H1 (cell line): ENCODE data around the gene LIMK2. TPM values are rescaled to one million over a fixed set of nuclear protein-coding genes. Genes with fewer than 3 reads are reported as not detected.

Source experiments
- CTCF ChIA-PET: fragments of 300-600 bp; sonication (Branson Sonifier 250); formaldehyde crosslinking; loops from one replicate; lab custom pipeline; 2021; ENCODE audit not compliant: partially characterized antibody; lab: Charles Lee
- POLR2A ChIA-PET: fragments of 300-600 bp; sonication (Branson Sonifier 250); formaldehyde crosslinking; loops from one replicate; lab custom pipeline; 2021; ENCODE audit warnings: inconsistent platforms; ENCODE audit not compliant: partially characterized antibody; lab: Charles Lee
- DNase-seq, 2 experiments: peaks; one replicate each; pipeline versions ENCODE4 v3.0.0 to v3.0.0-alpha.2; 2010 to 2022; ENCODE audit warnings: low spot score in 2 of 2, low read depth in 1 of 2, mixed read lengths in 1 of 2
- FAIRE-seq: peaks from 2 replicates; lab custom pipeline; 2011; peaks lifted over from hg19 to GRCh38; lab: Jason Lieb, UNC
- H2AFZ ChIP-seq: 2 replicates; pipeline ENCODE4 v1.8.1; 2012; ENCODE audit warnings: low read length, inconsistent platforms
- H2AK5ac ChIP-seq: 2 replicates; pipeline ENCODE4 v1.6.1; 2013; ENCODE audit warnings: low read depth, low read length
- H2BK120ac ChIP-seq: replicated peaks from 2 replicates; pipeline ENCODE3; 2013; ENCODE audit warnings: low read depth, low read length, inconsistent platforms
- H2BK12ac ChIP-seq: 2 replicates; pipeline ENCODE4 v1.6.1; 2013; ENCODE audit warnings: low read depth, low read length
- H2BK15ac ChIP-seq: 2 replicates; pipeline ENCODE4 v1.6.1; 2013; ENCODE audit warnings: low read length
- H2BK20ac ChIP-seq: 2 replicates; pipeline ENCODE4 v1.6.1; 2013; ENCODE audit warnings: low read length
- H2BK5ac ChIP-seq: 2 replicates; pipeline ENCODE4 v1.6.1; 2013; ENCODE audit warnings: low read depth, low read length
- H3K14ac ChIP-seq: 2 replicates; pipeline ENCODE4 v1.6.1; 2013; ENCODE audit warnings: inconsistent platforms; ENCODE audit not compliant: insufficient read length
- H3K18ac ChIP-seq: 2 replicates; pipeline ENCODE4 v1.6.1; 2013; ENCODE audit warnings: low read length; ENCODE audit errors: extremely low read depth
- H3K23ac ChIP-seq: 2 replicates; pipeline ENCODE4 v1.6.1; 2013; ENCODE audit warnings: inconsistent platforms; ENCODE audit not compliant: insufficient read length
- H3K23me2 ChIP-seq: 2 replicates; pipeline ENCODE4 v1.6.1; 2013; ENCODE audit warnings: low read depth, low read length
- H3K27ac ChIP-seq: 2 replicates; pipeline ENCODE4 v1.6.1; 2011; ENCODE audit warnings: low read depth, low read length, inconsistent platforms
- H3K27me3 ChIP-seq, 4 experiments: replicated peaks in 1 of 4; 1 replicate in 1 of 4; 2 replicates in 3 of 4; pipeline versions ENCODE4 v1.6.1 to v1.8.1; 2011 to 2013; ENCODE audit warnings: low read length in 3 of 4, mild to moderate bottlenecking in 3 of 4, inconsistent platforms in 2 of 4, mixed read lengths in 2 of 4, moderate library complexity in 1 of 4; ENCODE audit not compliant: control insufficient read depth in 3 of 4, insufficient read depth in 3 of 4; ENCODE audit errors: extremely low read depth in 1 of 4
- H3K36me3 ChIP-seq, 4 experiments: 2 replicates each; pipeline versions ENCODE4 v1.6.1 to v1.8.1; 2011 to 2013; ENCODE audit warnings: mild to moderate bottlenecking in 4 of 4, low read length in 3 of 4, moderate library complexity in 2 of 4, control low read depth in 1 of 4, inconsistent platforms in 1 of 4; ENCODE audit not compliant: insufficient read depth in 4 of 4, control insufficient read depth in 2 of 4
- H3K4ac ChIP-seq: replicated peaks from 2 replicates; pipeline ENCODE3; 2013; ENCODE audit warnings: low read length, low read depth, mixed read lengths, inconsistent platforms; ENCODE audit not compliant: insufficient read length
- H3K4me1 ChIP-seq, 4 experiments: replicated peaks in 1 of 4; 1 replicate in 1 of 4; 2 replicates in 3 of 4; pipeline versions ENCODE4 v1.6.1 to v1.8.1; 2011 to 2013; ENCODE audit warnings: low read length in 3 of 4, inconsistent platforms in 2 of 4, mixed read lengths in 1 of 4; ENCODE audit not compliant: insufficient read depth in 4 of 4, control insufficient read depth in 3 of 4
- H3K4me2 ChIP-seq, 2 experiments: 2 replicates each; pipeline versions ENCODE4 v1.6.1 to v1.8.1; 2011 to 2013; ENCODE audit warnings: low read depth in 2 of 2, low read length in 2 of 2, control low read depth in 1 of 2, inconsistent platforms in 1 of 2, mild to moderate bottlenecking in 1 of 2; ENCODE audit not compliant: insufficient read depth in 1 of 2
- H3K4me3 ChIP-seq, 4 experiments: fragments of 200-600, 300-600 bp in 1 of 4; sonication (generic), shearing (Covaris generic), sonication (Bioruptor Twin) in 1 of 4; 2 replicates each; pipeline versions ENCODE4 v1.5.1 to v1.8.1; 2011 to 2016; ENCODE audit warnings: low read length in 4 of 4, low read depth in 3 of 4, control low read depth in 2 of 4, inconsistent platforms in 2 of 4, mild to moderate bottlenecking in 2 of 4, mixed read lengths in 1 of 4, moderate library complexity in 1 of 4; ENCODE audit not compliant: insufficient read depth in 2 of 4; ENCODE audit errors: extremely low read depth in 1 of 4
- H3K56ac ChIP-seq: replicated peaks from 2 replicates; pipeline ENCODE3; 2013; ENCODE audit warnings: low read depth, mild to moderate bottlenecking, mixed read lengths, low read length, inconsistent platforms; ENCODE audit not compliant: insufficient read length
- H3K79me1 ChIP-seq: 2 replicates; pipeline ENCODE4 v1.6.1; 2013; ENCODE audit warnings: low read depth, low read length, control low read depth
- H3K79me2 ChIP-seq, 2 experiments: 2 replicates each; pipeline versions ENCODE4 v1.6.1 to v1.8.1; 2012 to 2013; ENCODE audit warnings: low read length in 2 of 2, mild to moderate bottlenecking in 2 of 2, inconsistent platforms in 1 of 2; ENCODE audit not compliant: insufficient read depth in 2 of 2, control insufficient read depth in 1 of 2
- H3K9ac ChIP-seq, 4 experiments: replicated peaks in 1 of 4; 1 replicate in 1 of 4; 2 replicates in 3 of 4; pipeline versions ENCODE4 v1.6.1 to v1.8.1; 2011 to 2013; ENCODE audit warnings: low read depth in 3 of 4, low read length in 3 of 4, control low read depth in 2 of 4, mild to moderate bottlenecking in 2 of 4, moderate library complexity in 2 of 4, inconsistent platforms in 1 of 4; ENCODE audit errors: extremely low read depth in 1 of 4
- H3K9me3 ChIP-seq, 2 experiments: 2 replicates each; pipeline versions ENCODE4 v1.6.1 to v1.8.1; 2012 to 2013; ENCODE audit warnings: mild to moderate bottlenecking in 2 of 2, moderate library complexity in 2 of 2, control low read depth in 1 of 2, inconsistent platforms in 1 of 2, low read depth in 1 of 2, low read length in 1 of 2, mixed read lengths in 1 of 2; ENCODE audit not compliant: insufficient read depth in 2 of 2
- H4K20me1 ChIP-seq, 2 experiments: replicated peaks in 1 of 2; 2 replicates each; pipeline versions ENCODE3 to v1.8.1; 2011 to 2013; ENCODE audit warnings: inconsistent platforms in 2 of 2, low read length in 2 of 2, mild to moderate bottlenecking in 1 of 2; ENCODE audit not compliant: insufficient read depth in 2 of 2, control insufficient read depth in 1 of 2
- H4K5ac ChIP-seq: 2 replicates; pipeline ENCODE4 v1.6.1; 2013; ENCODE audit warnings: low read length, low read depth, mixed read lengths, inconsistent platforms; ENCODE audit not compliant: insufficient read length
- H4K8ac ChIP-seq: 2 replicates; pipeline ENCODE4 v1.8.0; 2013; ENCODE audit warnings: mild to moderate bottlenecking, moderate library complexity, low read length, inconsistent platforms; ENCODE audit not compliant: insufficient read depth; ENCODE audit errors: extremely low read depth
- H4K91ac ChIP-seq: replicated peaks from 2 replicates; pipeline ENCODE3; 2013; ENCODE audit warnings: low read length, mixed read lengths, inconsistent platforms; ENCODE audit not compliant: insufficient read length
- ATF3 ChIP-seq: IDR thresholded peaks from 2 replicates; pipeline ENCODE4 v1.6.1; 2011; ENCODE audit warnings: low read depth, mild to moderate bottlenecking, low read length; ENCODE audit not compliant: insufficient read depth
- CHD1 ChIP-seq: IDR thresholded peaks from 2 replicates; pipeline ENCODE4 v1.6.1; 2012; ENCODE audit warnings: low read depth, low read length, improper control_type of control experiment
- EZH2 ChIP-seq: fragments of 200-600 bp; sonication (generic); IDR thresholded peaks from 2 replicates; pipeline ENCODE4 v1.7.1; 2012; ENCODE audit warnings: low read depth, mild to moderate bottlenecking, moderate library complexity, low read length, inconsistent platforms; ENCODE audit not compliant: severe bottlenecking
- FOSL1 ChIP-seq: IDR thresholded peaks from 2 replicates; pipeline ENCODE4 v1.6.1; 2011; ENCODE audit warnings: mild to moderate bottlenecking, low read depth, low read length, moderate library complexity; ENCODE audit not compliant: insufficient read depth
- MAFK ChIP-seq: IDR thresholded peaks from 2 replicates; pipeline ENCODE4 v1.6.1; 2012; ENCODE audit warnings: low read depth, mild to moderate bottlenecking, improper control_type of control experiment, low read length
- RBBP5 ChIP-seq: IDR thresholded peaks from 2 replicates; pipeline ENCODE4 v1.7.1; 2012; ENCODE audit warnings: low read depth, mild to moderate bottlenecking, inconsistent platforms, low read length, moderate library complexity, borderline replicate concordance
- SP1 ChIP-seq: IDR thresholded peaks from 2 replicates; pipeline ENCODE4 v1.6.1; 2011; ENCODE audit warnings: low read depth, low read length
- SP2 ChIP-seq: IDR thresholded peaks from 2 replicates; pipeline ENCODE4 v1.6.1; 2012; ENCODE audit warnings: mild to moderate bottlenecking, low read length, inconsistent platforms
- SP4 ChIP-seq: IDR thresholded peaks from 2 replicates; pipeline ENCODE4 v1.6.1; 2012; ENCODE audit warnings: low read length, inconsistent platforms
- SRF ChIP-seq: IDR thresholded peaks from 2 replicates; pipeline ENCODE4 v1.6.1; 2011; ENCODE audit warnings: mild to moderate bottlenecking, low read depth, low read length, moderate library complexity
- SUZ12 ChIP-seq: fragments of 200-600 bp; sonication (generic); IDR thresholded peaks from 2 replicates; pipeline ENCODE4 v1.6.1; 2012; ENCODE audit warnings: mild to moderate bottlenecking, inconsistent platforms, low read length, moderate library complexity, mixed read lengths
- YY1 ChIP-seq: IDR thresholded peaks from 2 replicates; pipeline ENCODE4 v1.6.1; 2011; ENCODE audit warnings: low read depth, mild to moderate bottlenecking, low read length
- WGBS, 2 experiments: shearing (Covaris generic) in 1 of 2; methylation state at CpG; one replicate each; pipeline versions ENCODE4 v1.1.6 to v1.1.7; 2013 to 2015; ENCODE audit warnings: low lambda C conversion rate in 2 of 2, mixed read lengths in 2 of 2, inconsistent platforms in 1 of 2, low coverage in 1 of 2, missing lambda C conversion rate in 1 of 2; ENCODE audit not compliant: insufficient replicate concordance in 2 of 2, insufficient coverage in 1 of 2, insufficient read length in 1 of 2; ENCODE audit errors: extremely low coverage in 1 of 2, missing lambda C conversion rate in 1 of 2; 5-methylcytosine and 5-hydroxymethylcytosine counted together
- polyA plus RNA-seq, 7 experiments: library from polyadenylated mRNA; depleted of rRNA in 3 of 7; stranded (reverse) in 5 of 7; unstranded in 2 of 7; fragments of >200 nt in 5 of 7; fragments of 200-250 nt in 2 of 7; gene quantifications; 1 replicate in 5 of 7; 2 replicates in 1 of 7; 4 replicates in 1 of 7; pipeline versions ENCODE4 v1.2.1 to v1.2.3, GENCODE V29; 2011 to 2013; ENCODE audit warnings: missing spikeins in 2 of 7, mixed read lengths in 2 of 7
- total RNA-seq: library from RNA; stranded (reverse); fragmentation: NEBNext Ultra II Directional; extraction: Animal tissue kit (Norgen Biotek cat#: 25700); gene quantifications from 2 replicates; pipeline ENCODE4 v1.2.1, GENCODE V29; 2021

LIMK2 gene
- total and polyA plus RNA-seq, 2 of the 8 experiments (the other 6 are each of a cell fraction or from before 2014, with no cell fraction given), result 13.2 to 37.6 TPM

- peaks cover 0 to 6% of the 10 kb centered on the region in 2 experiments; a peak in 3 of 4 replicates for H3K79me2 ChIP-seq
- CTCF ChIA-PET, result interaction anchor here (0.8 to 7.9 kb wide), 12 partner anchors 10 to 601 kb away, joined by 3 to 77 read pairs (median 6); partner anchors contain the start of gene LIMK2
- H4K20me1 ChIP-seq, result peaks cover 0 to 8% of the 10 kb centered on the region in 2 experiments
- no peak overlapping the region for H2BK20ac ChIP-seq
- H3K4ac ChIP-seq, result no peak overlapping the region
- H2BK5ac ChIP-seq, result no peak overlapping the region
- no peak for FAIRE-seq
- H4K91ac ChIP-seq, result no peak overlapping the region
- no peak for DNase-seq
- H4K5ac ChIP-seq, result no peak overlapping the region
- no peak overlapping the region for H2BK12ac ChIP-seq
- H2AFZ ChIP-seq, result no peak overlapping the region
- no peak overlapping the region for H3K4me3 ChIP-seq
- H3K56ac ChIP-seq, result no peak overlapping the region
- no peaks in the 10 kb centered on the region for H3K27me3 ChIP-seq
- no peaks in the 10 kb centered on the region for H3K23me2 ChIP-seq
- peaks cover 3% of the 10 kb centered on the region; the same call in 1 of the 2 replicates for H3K79me1 ChIP-seq
- no peak overlapping the region for H4K8ac ChIP-seq
- H3K9ac ChIP-seq, result no peak overlapping the region
- POLR2A ChIA-PET, result interaction anchor here (0.5 to 1.8 kb wide), 6 partner anchors 9 to 40 kb away, joined by 3 to 9 read pairs (median 4); partner anchors contain the start of gene LIMK2
- H3K4me1 ChIP-seq, result peaks cover 0 to 5% (median 2%) of the 10 kb centered on the region in 4 experiments; a peak in 3 of 7 replicates
- H3K27ac ChIP-seq, result no peak overlapping the region
- H3K4me2 ChIP-seq, result no peak overlapping the region
- H3K36me3 ChIP-seq, result peaks cover 0 to 12% (median 4%) of the 10 kb centered on the region in 4 experiments; a peak in 5 of 8 replicates
- H3K9me3 ChIP-seq, result no peaks in the 10 kb centered on the region
- no peak overlapping the region for H2BK120ac ChIP-seq
- H2BK15ac ChIP-seq, result no peak overlapping the region
- WGBS, 2 experiments, result 94% methylated on average over 6 of the region's 6 CpGs; no CpG with 5 or more reads in 1 of the 2 experiments
- no peak overlapping the region for H3K14ac ChIP-seq
- no peak overlapping the region for H2AK5ac ChIP-seq
- H3K18ac ChIP-seq, result no peak overlapping the region
- H3K23ac ChIP-seq, result no peak overlapping the region
- TF ChIP-seq SP1 (no peak), EZH2 (no peak), ATF3 (no peak), CHD1 (no peak), SP4 (no peak), SUZ12 (no peak), SP2 (no peak), SRF (no peak), YY1 (no peak), FOSL1 (no peak), RBBP5 (no peak), MAFK (no peak)
These were observed 18.2 kb downstream of the LIMK2 start for GRCh38 chr22:31230155-31230870.
